ENCODE data around the gene ZSCAN21. TPM values are rescaled to one million over a fixed set of nuclear protein-coding genes. Genes with fewer than 3 reads are reported as not detected.

ZSCAN21 gene
- total and polyA plus RNA-seq, 10 of the 15 experiments (the other 5 are each of a cell fraction or from before 2014, with no cell fraction given): 1.9 to 9.6 (median 7.1) TPM

DNA sequence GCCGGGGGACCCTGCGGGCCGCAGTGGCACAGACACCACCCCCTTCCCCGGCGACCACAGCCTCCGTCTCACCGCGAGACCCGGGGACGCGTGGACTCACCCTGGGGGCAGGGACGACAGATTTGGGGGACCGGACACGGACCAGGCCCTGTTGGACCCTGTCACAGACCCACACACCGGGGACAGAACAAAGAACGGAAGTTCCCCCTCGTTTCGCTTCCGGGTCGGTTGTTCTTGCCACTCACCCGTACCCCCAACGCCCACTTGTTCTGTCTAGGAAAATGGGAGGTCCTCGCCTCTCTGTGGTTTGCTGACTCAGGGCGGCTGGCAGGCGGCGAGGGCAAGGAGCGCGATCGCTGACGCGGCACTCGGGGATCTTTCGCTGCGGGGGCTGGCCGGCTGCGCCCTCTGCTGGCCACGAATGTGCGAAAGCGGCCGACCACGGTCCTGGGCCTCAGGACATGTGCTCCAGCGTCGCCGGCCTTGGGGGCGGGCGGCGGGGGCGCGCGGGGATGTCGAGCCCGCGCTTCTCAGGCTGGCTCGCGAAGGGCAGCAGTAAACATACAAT, 32.0 kb downstream of the ZSCAN21 start, which contains the start of gene ZNF3 (continued):
- peak in 1 of 2 experiments; percentile 60; a peak in 1 of 4 replicates for TF ChIP-seq EP300 (IDR thresholded peaks at IDR 0.05; ENCODE audit: borderline replicate concordance in 1 of 2, control insufficient read depth in 1 of 2, low read depth in 2 of 2, low read length in 2 of 2)
- peak; percentile 71 to 88; a peak in 3 of 4 replicates for TF ChIP-seq SRF (IDR thresholded peaks at IDR 0.05; ENCODE audit: low read depth in 2 of 2, low read length in 2 of 2)
- TF ChIP-seq, protein P1, sequence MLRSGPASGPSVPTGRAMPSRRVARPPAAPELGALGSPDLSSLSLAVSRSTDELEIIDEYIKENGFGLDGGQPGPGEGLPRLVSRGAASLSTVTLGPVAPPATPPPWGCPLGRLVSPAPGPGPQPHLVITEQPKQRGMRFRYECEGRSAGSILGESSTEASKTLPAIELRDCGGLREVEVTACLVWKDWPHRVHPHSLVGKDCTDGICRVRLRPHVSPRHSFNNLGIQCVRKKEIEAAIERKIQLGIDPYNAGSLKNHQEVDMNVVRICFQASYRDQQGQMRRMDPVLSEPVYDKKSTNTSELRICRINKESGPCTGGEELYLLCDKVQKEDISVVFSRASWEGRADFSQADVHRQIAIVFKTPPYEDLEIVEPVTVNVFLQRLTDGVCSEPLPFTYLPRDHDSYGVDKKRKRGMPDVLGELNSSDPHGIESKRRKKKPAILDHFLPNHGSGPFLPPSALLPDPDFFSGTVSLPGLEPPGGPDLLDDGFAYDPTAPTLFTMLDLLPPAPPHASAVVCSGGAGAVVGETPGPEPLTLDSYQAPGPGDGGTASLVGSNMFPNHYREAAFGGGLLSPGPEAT (IDR thresholded peaks at IDR 0.05; ENCODE audit: low read depth): peak; percentile 84
- TF ChIP-seq MXI1 (IDR thresholded peaks at IDR 0.05; ENCODE audit: low read depth, low read length): peak; percentile 95
- TF ChIP-seq, protein P2, sequence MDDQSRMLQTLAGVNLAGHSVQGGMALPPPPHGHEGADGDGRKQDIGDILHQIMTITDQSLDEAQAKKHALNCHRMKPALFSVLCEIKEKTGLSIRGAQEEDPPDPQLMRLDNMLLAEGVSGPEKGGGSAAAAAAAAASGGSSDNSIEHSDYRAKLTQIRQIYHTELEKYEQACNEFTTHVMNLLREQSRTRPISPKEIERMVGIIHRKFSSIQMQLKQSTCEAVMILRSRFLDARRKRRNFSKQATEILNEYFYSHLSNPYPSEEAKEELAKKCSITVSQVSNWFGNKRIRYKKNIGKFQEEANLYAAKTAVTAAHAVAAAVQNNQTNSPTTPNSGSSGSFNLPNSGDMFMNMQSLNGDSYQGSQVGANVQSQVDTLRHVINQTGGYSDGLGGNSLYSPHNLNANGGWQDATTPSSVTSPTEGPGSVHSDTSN (IDR thresholded peaks at IDR 0.05; ENCODE audit: insufficient replicate concordance, low read depth, low read length): peak; percentile 84
- TF ChIP-seq TCF7 (IDR thresholded peaks at IDR 0.05; ENCODE audit: borderline replicate concordance): no peak
- TF ChIP-seq ZZZ3 (IDR thresholded peaks at IDR 0.05; ENCODE audit: control insufficient read depth, insufficient read length, low read depth): no peak
- no peak; the same call in 1 of the 2 replicates for TF ChIP-seq CHD1 (IDR thresholded peaks at IDR 0.05; ENCODE audit: low read depth, low read length)
- TF ChIP-seq, protein P3, sequence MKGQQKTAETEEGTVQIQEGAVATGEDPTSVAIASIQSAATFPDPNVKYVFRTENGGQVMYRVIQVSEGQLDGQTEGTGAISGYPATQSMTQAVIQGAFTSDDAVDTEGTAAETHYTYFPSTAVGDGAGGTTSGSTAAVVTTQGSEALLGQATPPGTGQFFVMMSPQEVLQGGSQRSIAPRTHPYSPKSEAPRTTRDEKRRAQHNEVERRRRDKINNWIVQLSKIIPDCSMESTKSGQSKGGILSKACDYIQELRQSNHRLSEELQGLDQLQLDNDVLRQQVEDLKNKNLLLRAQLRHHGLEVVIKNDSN (IDR thresholded peaks at IDR 0.05; ENCODE audit: borderline replicate concordance, extremely low read length, insufficient read depth, low read depth, low read length): no peak
- peak; percentile 98 for TF ChIP-seq GABPA (IDR thresholded peaks at IDR 0.05; ENCODE audit: low read depth)
- TF ChIP-seq ATF7 (IDR thresholded peaks at IDR 0.05; ENCODE audit: low read depth): no peak
- TF ChIP-seq, protein P4, sequence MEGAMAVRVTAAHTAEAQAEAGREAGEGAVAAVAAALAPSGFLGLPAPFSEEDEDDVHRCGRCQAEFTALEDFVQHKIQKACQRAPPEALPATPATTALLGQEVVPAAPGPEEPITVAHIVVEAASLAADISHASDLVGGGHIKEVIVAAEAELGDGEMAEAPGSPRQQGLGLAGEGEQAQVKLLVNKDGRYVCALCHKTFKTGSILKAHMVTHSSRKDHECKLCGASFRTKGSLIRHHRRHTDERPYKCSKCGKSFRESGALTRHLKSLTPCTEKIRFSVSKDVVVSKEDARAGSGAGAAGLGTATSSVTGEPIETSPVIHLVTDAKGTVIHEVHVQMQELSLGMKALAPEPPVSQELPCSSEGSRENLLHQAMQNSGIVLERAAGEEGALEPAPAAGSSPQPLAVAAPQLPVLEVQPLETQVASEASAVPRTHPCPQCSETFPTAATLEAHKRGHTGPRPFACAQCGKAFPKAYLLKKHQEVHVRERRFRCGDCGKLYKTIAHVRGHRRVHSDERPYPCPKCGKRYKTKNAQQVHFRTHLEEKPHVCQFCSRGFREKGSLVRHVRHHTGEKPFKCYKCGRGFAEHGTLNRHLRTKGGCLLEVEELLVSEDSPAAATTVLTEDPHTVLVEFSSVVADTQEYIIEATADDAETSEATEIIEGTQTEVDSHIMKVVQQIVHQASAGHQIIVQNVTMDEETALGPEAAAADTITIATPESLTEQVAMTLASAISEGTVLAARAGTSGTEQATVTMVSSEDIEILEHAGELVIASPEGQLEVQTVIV (IDR thresholded peaks at IDR 0.05; ENCODE audit: borderline replicate concordance, partially characterized antibody): no peak
- TF ChIP-seq CBX5 (IDR thresholded peaks at IDR 0.05; ENCODE audit: low read depth): peak; percentile 23; the same call in 1 of the 2 replicates
- TF ChIP-seq, protein P5, sequence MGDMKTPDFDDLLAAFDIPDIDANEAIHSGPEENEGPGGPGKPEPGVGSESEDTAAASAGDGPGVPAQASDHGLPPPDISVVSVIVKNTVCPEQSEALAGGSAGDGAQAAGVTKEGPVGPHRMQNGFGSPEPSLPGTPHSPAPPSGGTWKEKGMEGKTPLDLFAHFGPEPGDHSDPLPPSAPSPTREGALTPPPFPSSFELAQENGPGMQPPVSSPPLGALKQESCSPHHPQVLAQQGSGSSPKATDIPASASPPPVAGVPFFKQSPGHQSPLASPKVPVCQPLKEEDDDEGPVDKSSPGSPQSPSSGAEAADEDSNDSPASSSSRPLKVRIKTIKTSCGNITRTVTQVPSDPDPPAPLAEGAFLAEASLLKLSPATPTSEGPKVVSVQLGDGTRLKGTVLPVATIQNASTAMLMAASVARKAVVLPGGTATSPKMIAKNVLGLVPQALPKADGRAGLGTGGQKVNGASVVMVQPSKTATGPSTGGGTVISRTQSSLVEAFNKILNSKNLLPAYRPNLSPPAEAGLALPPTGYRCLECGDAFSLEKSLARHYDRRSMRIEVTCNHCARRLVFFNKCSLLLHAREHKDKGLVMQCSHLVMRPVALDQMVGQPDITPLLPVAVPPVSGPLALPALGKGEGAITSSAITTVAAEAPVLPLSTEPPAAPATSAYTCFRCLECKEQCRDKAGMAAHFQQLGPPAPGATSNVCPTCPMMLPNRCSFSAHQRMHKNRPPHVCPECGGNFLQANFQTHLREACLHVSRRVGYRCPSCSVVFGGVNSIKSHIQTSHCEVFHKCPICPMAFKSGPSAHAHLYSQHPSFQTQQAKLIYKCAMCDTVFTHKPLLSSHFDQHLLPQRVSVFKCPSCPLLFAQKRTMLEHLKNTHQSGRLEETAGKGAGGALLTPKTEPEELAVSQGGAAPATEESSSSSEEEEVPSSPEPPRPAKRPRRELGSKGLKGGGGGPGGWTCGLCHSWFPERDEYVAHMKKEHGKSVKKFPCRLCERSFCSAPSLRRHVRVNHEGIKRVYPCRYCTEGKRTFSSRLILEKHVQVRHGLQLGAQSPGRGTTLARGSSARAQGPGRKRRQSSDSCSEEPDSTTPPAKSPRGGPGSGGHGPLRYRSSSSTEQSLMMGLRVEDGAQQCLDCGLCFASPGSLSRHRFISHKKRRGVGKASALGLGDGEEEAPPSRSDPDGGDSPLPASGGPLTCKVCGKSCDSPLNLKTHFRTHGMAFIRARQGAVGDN (IDR thresholded peaks at IDR 0.05): peak; percentile 86
- TF ChIP-seq TAF1 (IDR thresholded peaks at IDR 0.05; ENCODE audit: borderline replicate concordance, low read depth, low read length): peak; percentile 74; the same call in 1 of the 2 replicates
- TF ChIP-seq SIX5 (IDR thresholded peaks at IDR 0.05; ENCODE audit: low read depth, low read length, severe bottlenecking): peak; percentile 62
- peak; percentile 18; the same call in 1 of the 2 replicates for TF ChIP-seq RFX5 (IDR thresholded peaks at IDR 0.05; ENCODE audit: low read depth, low read length)
- no peak for TF ChIP-seq ZNF24 (IDR thresholded peaks at IDR 0.05)
- peak; percentile 89 for TF ChIP-seq NBN (IDR thresholded peaks at IDR 0.05)

Data from GM12878 (cell line).